Measurements from ENCODE around the gene GLUL. TPM values are rescaled to one million over a fixed set of nuclear protein-coding genes. Genes with fewer than 3 reads are reported as not detected.
A peak's percentile ranks its signal among the peaks of the same experiment; 100 is the strongest.

Gene GLUL
- total RNA-seq, 1 donor from 2014 or later, result 368 TPM

DNA sequence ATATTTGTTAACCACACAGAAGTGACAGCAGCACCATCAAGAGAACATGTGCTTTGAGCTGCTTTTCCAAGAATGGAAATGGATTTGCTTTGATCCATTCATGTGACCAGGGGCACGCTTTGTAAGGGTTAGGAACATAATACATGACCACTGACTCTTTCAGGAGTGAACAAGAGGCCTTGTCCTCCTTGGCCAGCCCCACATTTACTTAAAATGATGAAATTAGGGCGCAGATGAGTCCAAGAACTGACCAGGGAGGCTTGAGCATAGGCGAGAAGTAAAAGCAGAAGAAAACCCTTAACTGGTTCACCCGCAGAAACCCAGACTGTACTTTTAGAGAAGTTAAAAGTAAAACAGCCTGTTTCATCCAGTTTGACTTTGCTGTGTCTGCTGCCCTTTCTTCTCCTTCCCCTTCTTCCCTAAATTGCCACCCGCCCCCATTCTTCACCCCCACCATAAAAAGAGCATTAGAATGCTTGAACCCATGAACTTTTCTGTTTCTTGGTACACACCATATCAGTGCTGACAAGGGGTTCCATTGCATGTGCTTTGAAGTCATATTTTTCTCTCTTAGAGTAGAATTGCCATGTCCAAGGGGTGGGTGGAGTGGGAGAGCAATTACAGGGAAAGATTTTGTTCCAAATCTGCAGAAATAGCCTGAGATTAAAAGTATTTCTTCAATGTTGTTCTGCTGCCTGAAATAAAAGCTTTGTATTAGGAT lies 2.6 kb upstream of the GLUL start:
- H3K27ac ChIP-seq (replicated peaks), result peak overlapping the region; percentile 97
- no peaks in the 10 kb centered on the region for H3K9me3 ChIP-seq (replicated peaks)
- H3K4me3 ChIP-seq, result no peak overlapping the region
- no peaks in the 10 kb centered on the region for H3K36me3 ChIP-seq
- no peak for DNase-seq
- H3K27me3 ChIP-seq (ENCODE audit: low read depth), result no peaks in the 10 kb centered on the region
- intact Hi-C loops (cut with micrococcal nuclease), result no loop called here
- TF ChIP-seq, protein P1, sequence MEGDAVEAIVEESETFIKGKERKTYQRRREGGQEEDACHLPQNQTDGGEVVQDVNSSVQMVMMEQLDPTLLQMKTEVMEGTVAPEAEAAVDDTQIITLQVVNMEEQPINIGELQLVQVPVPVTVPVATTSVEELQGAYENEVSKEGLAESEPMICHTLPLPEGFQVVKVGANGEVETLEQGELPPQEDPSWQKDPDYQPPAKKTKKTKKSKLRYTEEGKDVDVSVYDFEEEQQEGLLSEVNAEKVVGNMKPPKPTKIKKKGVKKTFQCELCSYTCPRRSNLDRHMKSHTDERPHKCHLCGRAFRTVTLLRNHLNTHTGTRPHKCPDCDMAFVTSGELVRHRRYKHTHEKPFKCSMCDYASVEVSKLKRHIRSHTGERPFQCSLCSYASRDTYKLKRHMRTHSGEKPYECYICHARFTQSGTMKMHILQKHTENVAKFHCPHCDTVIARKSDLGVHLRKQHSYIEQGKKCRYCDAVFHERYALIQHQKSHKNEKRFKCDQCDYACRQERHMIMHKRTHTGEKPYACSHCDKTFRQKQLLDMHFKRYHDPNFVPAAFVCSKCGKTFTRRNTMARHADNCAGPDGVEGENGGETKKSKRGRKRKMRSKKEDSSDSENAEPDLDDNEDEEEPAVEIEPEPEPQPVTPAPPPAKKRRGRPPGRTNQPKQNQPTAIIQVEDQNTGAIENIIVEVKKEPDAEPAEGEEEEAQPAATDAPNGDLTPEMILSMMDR (IDR thresholded peaks at IDR 0.05; ENCODE audit: borderline replicate concordance), result no peak
- H3K4me1 ChIP-seq, result peaks cover 75% of the 10 kb centered on the region

DNA sequence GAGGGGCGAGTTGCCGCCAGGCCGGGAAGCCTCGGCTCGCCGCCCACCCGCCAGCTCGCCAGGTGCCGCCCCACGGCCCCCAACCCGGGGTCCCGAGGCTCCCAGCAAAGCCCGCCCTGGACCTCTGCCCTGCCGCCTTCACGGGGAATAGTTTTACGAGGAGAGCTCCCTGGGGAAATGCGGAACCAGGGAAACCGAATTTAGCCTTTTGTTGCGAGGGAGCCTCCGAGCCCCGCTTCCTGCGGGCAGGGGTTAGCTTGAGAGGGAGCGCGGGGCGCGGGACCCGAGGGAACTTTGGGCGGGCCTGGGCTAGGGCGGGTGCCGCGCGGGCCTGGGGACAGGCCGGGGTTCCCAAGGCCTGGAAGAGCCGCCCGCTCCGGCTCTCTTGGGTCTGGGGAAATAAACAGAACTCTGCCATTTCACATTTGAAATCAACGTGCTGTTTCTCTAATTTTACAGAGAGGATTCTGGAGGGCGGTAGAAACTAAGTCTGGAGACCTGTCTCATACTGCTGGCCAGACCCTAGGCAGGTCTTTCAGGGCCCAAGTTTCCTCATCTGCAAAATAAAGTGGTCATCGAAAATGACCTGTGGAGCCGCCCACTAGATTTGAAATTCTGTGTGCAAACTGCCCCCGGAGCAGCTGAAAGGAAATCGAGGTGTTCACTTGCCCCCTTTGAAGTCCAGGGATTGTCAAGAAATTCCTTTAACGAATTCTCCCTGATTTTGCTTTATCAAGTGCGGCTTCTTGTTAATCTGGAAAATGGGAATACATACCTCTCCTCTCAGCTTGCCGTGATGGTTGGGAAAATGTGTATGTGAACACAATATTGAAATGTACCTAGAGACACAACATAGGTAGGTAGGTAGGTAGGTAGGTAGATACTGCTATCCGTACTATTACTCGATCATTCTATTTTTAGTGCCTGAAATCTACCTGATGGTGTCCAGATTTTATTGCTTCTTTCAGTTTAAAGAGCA lies 749 bp upstream of the GLUL start:
- Histone ChIP-seq H3K9me3 (replicated peaks) (no peaks in the 10 kb centered on the region), H3K4me1 (peaks cover 88% of the 10 kb centered on the region), H3K27me3 (ENCODE audit: low read depth) (no peaks in the 10 kb centered on the region), H3K4me3 (peak overlapping the region; percentile 96), H3K36me3 (peaks cover 15% of the 10 kb centered on the region), H3K27ac (replicated peaks) (peak overlapping the region; percentile 97)
- TF ChIP-seq, protein P1 (IDR thresholded peaks at IDR 0.05; ENCODE audit: borderline replicate concordance), result no peak
- intact Hi-C loops (cut with micrococcal nuclease), result no loop called here
- peak; percentile 66 for DNase-seq

DNA sequence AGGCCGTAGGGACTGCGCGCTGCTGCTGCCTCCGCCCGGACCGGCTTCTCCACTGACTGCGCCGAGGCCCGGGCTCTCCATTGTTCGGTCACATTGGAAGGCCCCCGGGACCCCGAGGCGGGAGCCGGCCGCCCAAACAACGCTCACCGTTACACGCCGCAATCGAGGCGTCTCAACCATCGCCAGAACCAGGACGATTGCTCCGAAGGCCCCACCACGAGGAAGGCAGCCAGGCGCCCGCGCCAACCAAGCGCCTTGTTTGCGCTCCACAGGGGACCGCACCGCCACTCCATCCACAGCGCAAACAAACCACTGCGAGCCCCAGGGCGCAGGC lies 595 bp downstream of the GLUL start:
- H3K36me3 ChIP-seq, result peaks cover 28% of the 10 kb centered on the region
- no peak for DNase-seq
- peak overlapping the region; percentile 97 for H3K27ac ChIP-seq (replicated peaks)
- peak overlapping the region; percentile 96 for H3K4me3 ChIP-seq
- intact Hi-C loops (cut with micrococcal nuclease), result no loop called here
- TF ChIP-seq, protein P1 (IDR thresholded peaks at IDR 0.05; ENCODE audit: borderline replicate concordance), result peak; percentile 61
- no peaks in the 10 kb centered on the region for H3K27me3 ChIP-seq (ENCODE audit: low read depth)
- H3K4me1 ChIP-seq, result peaks cover 88% of the 10 kb centered on the region
- H3K9me3 ChIP-seq (replicated peaks), result no peaks in the 10 kb centered on the region

DNA sequence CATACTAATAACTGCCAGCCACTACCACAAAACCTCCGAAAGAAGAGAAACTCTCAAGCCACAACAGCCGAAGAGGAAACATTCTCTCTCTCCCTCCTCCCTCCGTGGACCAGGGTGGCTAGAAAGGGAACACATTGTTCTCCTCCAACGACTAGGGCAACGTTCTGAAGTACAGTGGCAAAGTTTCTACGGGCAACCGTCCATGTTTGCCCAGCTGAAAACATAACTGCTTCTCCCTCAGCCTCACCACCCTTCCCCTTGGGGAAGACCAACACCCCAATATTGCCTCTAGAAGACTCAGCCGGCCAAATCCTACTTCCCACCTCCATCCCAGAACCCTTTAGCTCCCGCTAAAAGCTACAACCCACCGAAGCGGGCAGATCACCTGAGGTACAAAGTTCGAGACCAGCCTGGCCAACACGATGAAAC lies 2.0 kb downstream of the GLUL start:
- Histone ChIP-seq H3K4me3 (peak overlapping the region; percentile 96), H3K9me3 (replicated peaks) (no peaks in the 10 kb centered on the region), H3K27ac (replicated peaks) (peak overlapping the region; percentile 97), H3K27me3 (ENCODE audit: low read depth) (no peaks in the 10 kb centered on the region), H3K36me3 (peaks cover 42% of the 10 kb centered on the region), H3K4me1 (peaks cover 94% of the 10 kb centered on the region)
- intact Hi-C loops (cut with micrococcal nuclease), result no loop called here
- peak; percentile 30 for DNase-seq
- TF ChIP-seq, protein P1 (IDR thresholded peaks at IDR 0.05; ENCODE audit: borderline replicate concordance), result no peak

DNA sequence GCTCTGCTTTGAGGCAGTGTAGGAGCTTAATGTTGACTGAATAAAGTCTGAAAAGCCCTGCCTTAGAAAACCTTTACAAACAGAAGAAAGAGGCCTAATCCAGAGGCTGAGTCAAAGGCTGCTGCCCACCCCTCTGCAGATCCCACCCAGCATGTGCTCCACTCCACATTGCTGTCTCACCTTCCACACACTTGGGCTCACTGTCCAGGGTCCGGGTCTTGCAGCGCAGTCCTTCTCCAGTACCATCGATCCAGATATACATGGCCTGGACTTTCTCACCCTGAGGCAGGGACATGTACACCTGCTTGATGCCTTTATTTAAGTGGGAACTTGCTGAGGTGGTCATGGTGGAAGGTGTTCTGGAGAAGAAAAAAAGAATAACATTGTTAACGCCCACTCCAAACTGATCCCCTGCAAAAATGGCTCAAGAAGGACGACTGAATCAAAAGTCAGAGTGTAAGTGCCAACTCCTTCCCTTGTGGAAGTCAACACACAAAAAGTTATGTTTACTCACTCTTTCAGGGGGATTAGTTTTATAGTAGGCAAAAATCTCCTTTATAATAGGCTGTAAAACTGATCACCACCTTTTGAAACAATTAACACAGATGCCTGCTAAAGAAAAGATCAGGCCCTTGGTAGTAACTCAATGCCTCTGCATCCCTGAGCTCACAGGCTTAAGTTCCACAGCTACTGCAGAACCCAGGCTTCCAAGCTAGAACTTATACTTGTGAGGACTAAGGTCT lies 3.0 kb downstream of the GLUL start:
- intact Hi-C loops (cut with micrococcal nuclease), result no loop called here
- Histone ChIP-seq H3K4me1 (peaks cover 95% of the 10 kb centered on the region), H3K27ac (replicated peaks) (peak overlapping the region; percentile 97), H3K9me3 (replicated peaks) (no peaks in the 10 kb centered on the region), H3K4me3 (peak overlapping the region; percentile 96), H3K27me3 (ENCODE audit: low read depth) (no peaks in the 10 kb centered on the region), H3K36me3 (peaks cover 52% of the 10 kb centered on the region)
- TF ChIP-seq, protein P1 (IDR thresholded peaks at IDR 0.05; ENCODE audit: borderline replicate concordance), result no peak
- no peak for DNase-seq
